CD4-positive, alpha-beta memory T cell (primary cell): Measurements from ENCODE around the gene CD300LF. TPM values are rescaled to one million over a fixed set of nuclear protein-coding genes. Genes with fewer than 3 reads are reported as not detected.
A peak's percentile ranks its signal among the peaks of the same experiment; 100 is the strongest.

Experiments used
- CTCF ChIA-PET: fragments of 350-600 bp; sonication (Branson Sonifier 250); formaldehyde crosslinking; loops from one replicate; lab custom pipeline; 2021; ENCODE audit warnings: inconsistent platforms; ENCODE audit not compliant: partially characterized antibody; lab: Charles Lee
- POLR2A ChIA-PET: fragments of 350-600 bp; sonication (Branson Sonifier 250); formaldehyde crosslinking; loops from one replicate; lab custom pipeline; 2021; ENCODE audit not compliant: partially characterized antibody; lab: Charles Lee
- DNase-seq, 5 donors: peaks; one replicate each; pipeline versions ENCODE4 v3.0.0 to v3.0.0-alpha.2; 2020 to 2022; ENCODE audit warnings: mixed read lengths in 1 of 5
- H3K27ac ChIP-seq: one replicate; pipeline ENCODE4 v1.7.0; 2013; ENCODE audit warnings: low read depth, low read length
- H3K27me3 ChIP-seq: 2 replicates; pipeline ENCODE4 v1.7.0; 2013; ENCODE audit warnings: mild to moderate bottlenecking, low read length, moderate library complexity; ENCODE audit not compliant: insufficient read depth
- H3K36me3 ChIP-seq: 2 replicates; pipeline ENCODE4 v1.7.0; 2013; ENCODE audit warnings: mild to moderate bottlenecking, low read length, moderate library complexity; ENCODE audit not compliant: insufficient read depth
- H3K4me1 ChIP-seq: 2 replicates; pipeline ENCODE4 v1.7.0; 2013; ENCODE audit warnings: mild to moderate bottlenecking, low read length, moderate library complexity; ENCODE audit not compliant: insufficient read depth
- H3K4me3 ChIP-seq, 2 donors: one replicate each; pipeline ENCODE4 v1.7.0; 2013; ENCODE audit warnings: low read length in 2 of 2, mild to moderate bottlenecking in 1 of 2
- H3K9me3 ChIP-seq, 2 donors: one replicate each; pipeline ENCODE4 v1.7.0; 2013; ENCODE audit warnings: low read length in 2 of 2, control low read depth in 1 of 2; ENCODE audit not compliant: control insufficient read depth in 1 of 2
- H3K27ac Mint-ChIP-seq, 7 donors: one replicate each; pipeline ENCODE4 v1.8.0; 2020 to 2021; ENCODE audit warnings: mixed read lengths in 7 of 7, mild to moderate bottlenecking in 6 of 7, inconsistent platforms in 3 of 7, moderate library complexity in 3 of 7
- H3K27me3 Mint-ChIP-seq, 2 donors: one replicate each; pipeline ENCODE4 v1.8.0; 2020 to 2021; ENCODE audit warnings: mixed read lengths in 2 of 2
- H3K36me3 Mint-ChIP-seq, 2 donors: one replicate each; pipeline ENCODE4 v1.8.0; 2020 to 2021; ENCODE audit warnings: mixed read lengths in 2 of 2, inconsistent platforms in 1 of 2, mild to moderate bottlenecking in 1 of 2
- H3K4me1 Mint-ChIP-seq, 4 donors: one replicate each; pipeline ENCODE4 v1.8.0; 2020 to 2021; ENCODE audit warnings: mixed read lengths in 4 of 4, mild to moderate bottlenecking in 1 of 4
- H3K4me3 Mint-ChIP-seq, 8 donors: one replicate each; pipeline ENCODE4 v1.8.0; 2020 to 2021; ENCODE audit warnings: mixed read lengths in 8 of 8, mild to moderate bottlenecking in 7 of 8, moderate library complexity in 6 of 8, inconsistent platforms in 3 of 8
- H3K9me3 Mint-ChIP-seq, 8 donors: one replicate each; pipeline ENCODE4 v1.8.0; 2020 to 2021; ENCODE audit warnings: mixed read lengths in 8 of 8, mild to moderate bottlenecking in 5 of 8, inconsistent platforms in 3 of 8, moderate library complexity in 1 of 8
- intact Hi-C: fragments of 100-400 bp; cut with micrococcal nuclease; formaldehyde crosslinking; loops from one replicate; pipeline ENCODE4 v1.15.1; 2023
- microRNA-seq: library from miRNA; unstranded; fragments of <30 nt; microRNA quantifications from one replicate; pipeline ENCODE4 v1.2.0, GENCODE V29; 2021; ENCODE audit warnings: borderline replicate concordance, borderline number of aligned reads, borderline microRNAs expressed, mixed read lengths
- polyA plus RNA-seq, 2 donors: library from polyadenylated mRNA; unstranded; fragments of 300-500 nt; fragmentation: Illumina TruSeq; gene quantifications; one replicate each; pipeline ENCODE4 v1.2.3, GENCODE V29; 2021
- total RNA-seq, 2 experiments: library from RNA; stranded (reverse); gene quantifications; one replicate each; pipeline ENCODE4 v1.2.3, GENCODE V29; 2021

Gene CD300LF
- total and polyA plus RNA-seq, 4 experiments from 2014 or later: 0.23 TPM; not detected in 3

DNA sequence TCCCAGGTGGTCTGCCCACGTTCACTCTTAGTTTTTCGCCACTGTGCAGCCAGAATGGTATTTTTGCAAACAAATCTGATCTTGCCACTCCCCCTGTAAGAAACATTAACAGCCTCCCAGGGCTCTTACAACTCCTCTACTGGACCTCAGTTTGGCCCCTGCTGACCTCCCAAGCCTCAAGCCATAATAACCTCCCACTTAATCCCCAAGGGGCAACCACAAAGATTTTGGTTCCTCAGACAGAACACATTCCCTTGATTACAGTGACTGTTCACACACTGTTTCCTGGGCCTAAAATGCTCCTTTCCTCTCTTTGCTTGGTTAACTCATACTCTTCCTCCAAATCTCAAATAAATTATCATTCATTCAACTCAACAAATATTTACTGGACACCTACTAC lies 67.7 kb downstream of the CD300LF start:
- H3K27ac ChIP-seq: no peak overlapping the region
- peak overlapping the region in 1 of 7 donors; percentile 4 for H3K27ac Mint-ChIP-seq
- no peak overlapping the region for H3K4me3 ChIP-seq
- H3K4me1 Mint-ChIP-seq: peaks cover 2 to 4% (median 2%) of the 10 kb centered on the region in 4 donors
- H3K36me3 ChIP-seq: no peaks in the 10 kb centered on the region
- H3K36me3 Mint-ChIP-seq: no peaks in the 10 kb centered on the region
- no peak overlapping the region for H3K4me3 Mint-ChIP-seq
- H3K27me3 ChIP-seq: peaks cover 5% of the 10 kb centered on the region
- ChIA-PET POLR2A (no interaction called here), CTCF (interaction anchor here (1.5 kb wide), 1 partner anchor 20 kb away, joined by 3 read pairs; no protein-coding TSS in a partner anchor)
- no peaks in the 10 kb centered on the region for H3K9me3 ChIP-seq
- intact Hi-C loops: no loop called here
- H3K9me3 Mint-ChIP-seq: no peaks in the 10 kb centered on the region
- peaks cover 20 to 34% of the 10 kb centered on the region in 2 donors for H3K27me3 Mint-ChIP-seq
- H3K4me1 ChIP-seq: peaks cover 2% of the 10 kb centered on the region
- no peak for DNase-seq

DNA sequence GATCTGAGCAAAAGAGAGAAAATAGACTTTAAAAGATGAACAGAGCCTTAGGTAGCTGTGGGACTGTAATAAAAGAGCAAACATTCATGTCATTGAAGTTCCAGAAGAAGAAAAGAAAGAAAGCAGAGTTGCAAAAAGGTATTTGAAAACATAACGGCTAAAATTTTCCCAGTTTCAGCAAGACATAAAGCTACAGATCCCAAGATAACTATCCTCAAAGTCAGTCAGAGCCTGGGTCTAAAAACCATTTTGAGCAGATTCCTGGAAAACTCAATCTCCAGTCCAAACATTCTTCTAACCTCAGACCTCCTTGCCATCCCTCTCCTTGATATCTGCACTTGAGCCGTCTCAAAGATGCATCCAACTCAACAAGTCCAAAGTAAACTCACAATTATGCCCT lies 68.3 kb downstream of the CD300LF start:
- Mint-ChIP-seq H3K27ac (no peak overlapping the region), H3K4me1 (peaks cover 7 to 8% (median 8%) of the 10 kb centered on the region in 4 donors), H3K36me3 (no peaks in the 10 kb centered on the region), H3K4me3 (no peak overlapping the region), H3K27me3 (peaks cover 20 to 38% of the 10 kb centered on the region in 2 donors), H3K9me3 (no peaks in the 10 kb centered on the region)
- H3K27ac ChIP-seq: no peak overlapping the region
- H3K4me3 ChIP-seq: no peak overlapping the region
- DNase-seq: no peak
- H3K36me3 ChIP-seq: no peaks in the 10 kb centered on the region
- ChIA-PET POLR2A (no interaction called here), CTCF (interaction anchor here (1.5 kb wide), 1 partner anchor 20 kb away, joined by 3 read pairs; no protein-coding TSS in a partner anchor)
- peaks cover 8% of the 10 kb centered on the region for H3K4me1 ChIP-seq
- intact Hi-C loops: no loop called here
- no peaks in the 10 kb centered on the region for H3K9me3 ChIP-seq
- peaks cover 5% of the 10 kb centered on the region for H3K27me3 ChIP-seq

Small RNA genes within 50 kb of the gene (microRNA-seq; reads per million reads assigned to microRNA genes)
- gene MIR3615: 34.5 reads per million, percentile 56 among the genes with 10 or more reads in this experiment

Other genes starting within 250 kb of the CD300LF start
- gene CD300A, start 246.3 kb downstream of the CD300LF start, total RNA-seq: 10 to 100 TPM; 27.6 to 28.8 TPM
- 10 to 100 TPM; 38.7 to 51.4 TPM for gene CD300A, start 246.3 kb downstream of the CD300LF start, polyA plus RNA-seq
- gene CD300LB, start 181.4 kb downstream of the CD300LF start, total RNA-seq: under 1 TPM; 0.17 to 0.19 TPM
- not detected for gene CD300LB, start 181.4 kb downstream of the CD300LF start, polyA plus RNA-seq
- gene CD300C, start 166.8 kb downstream of the CD300LF start, total RNA-seq: not detected
- gene CD300C, start 166.8 kb downstream of the CD300LF start, polyA plus RNA-seq: not detected
- gene CD300H, start 145.4 kb downstream of the CD300LF start, total RNA-seq: not detected
- not detected for gene CD300H, start 145.4 kb downstream of the CD300LF start, polyA plus RNA-seq
- gene CD300LD, start 120.6 kb downstream of the CD300LF start, total RNA-seq: not detected
- gene CD300LD, start 120.6 kb downstream of the CD300LF start, polyA plus RNA-seq: not detected
- not detected for gene CD300E, start 89.2 kb downstream of the CD300LF start, total RNA-seq
- not detected for gene CD300E, start 89.2 kb downstream of the CD300LF start, polyA plus RNA-seq
- gene RAB37, start 24.3 kb upstream of the CD300LF start, total RNA-seq: 10 to 100 TPM; 23.2 to 25.9 TPM
- gene RAB37, start 24.3 kb upstream of the CD300LF start, polyA plus RNA-seq: 10 to 100 TPM; 47.8 to 52.3 TPM
- gene NHERF1, start 35.7 kb upstream of the CD300LF start, total RNA-seq: 100 to 1,000 TPM; 202 to 209 TPM
- gene NHERF1, start 35.7 kb upstream of the CD300LF start, polyA plus RNA-seq: 100 to 1,000 TPM; 324 to 448 TPM
- gene NAT9, start 63.4 kb upstream of the CD300LF start, total RNA-seq: 10 to 100 TPM; 60.0 to 70.3 TPM
- gene NAT9, start 63.4 kb upstream of the CD300LF start, polyA plus RNA-seq: 10 to 100 TPM; 11.9 to 19.1 TPM
- under 1 TPM in 1 of 2 experiments, not detected in 1; 0.09 TPM for gene GRIN2C, start 147.0 kb upstream of the CD300LF start, total RNA-seq
- gene GRIN2C, start 147.0 kb upstream of the CD300LF start, polyA plus RNA-seq: not detected
- gene FDXR, start 160.1 kb upstream of the CD300LF start, total RNA-seq: 10 to 100 TPM; 16.6 to 21.8 TPM
- gene FDXR, start 160.1 kb upstream of the CD300LF start, polyA plus RNA-seq: 1 to 10 TPM; 2.7 to 4.6 TPM
- not detected for gene FADS6, start 180.7 kb upstream of the CD300LF start, total RNA-seq
- not detected for gene FADS6, start 180.7 kb upstream of the CD300LF start, polyA plus RNA-seq
- not detected for gene USH1G, start 210.3 kb upstream of the CD300LF start, total RNA-seq
- gene USH1G, start 210.3 kb upstream of the CD300LF start, polyA plus RNA-seq: not detected
- gene OTOP2, start 211.3 kb upstream of the CD300LF start, total RNA-seq: not detected
- not detected for gene OTOP2, start 211.3 kb upstream of the CD300LF start, polyA plus RNA-seq
- gene OTOP3, start 223.0 kb upstream of the CD300LF start, total RNA-seq: not detected
- not detected for gene OTOP3, start 223.0 kb upstream of the CD300LF start, polyA plus RNA-seq